GM21528 (cell line): Measurements from ENCODE around the gene MOSPD3.
"Not testable (repeated sequence)": the region's sequence is repeated elsewhere in the genome, so short reads cannot be mapped to it uniquely, and the experiment has no call there.

ENCODE experiments used
- ATAC-seq: cut with Tn5 transposase; IDR thresholded peaks from one replicate; pipeline ENCODE4 v1.9.1; 2021; ENCODE audit warnings: mild to moderate bottlenecking, moderate library complexity; ENCODE audit not compliant: unreplicated experiment, low FRiP score

Gene MOSPD3

GRCh38 chr7:100655908-100656674, 43.8 kb downstream of the MOSPD3 start, which contains the start of gene ACTL6B:
TSS of gene ACTL6B (minus strand) at chr7:100656448. CDS start at chr7:100656354, 94 bp downstream.
- ATAC-seq: no peak

- not testable (repeated sequence) for ATAC-seq
Observed at GRCh38 chr7:100662194-100662776, 49.9 kb downstream of the MOSPD3 start.
